CD14-positive monocyte (primary cell): Measurements from ENCODE around the gene GUCA1A. TPM values are rescaled to one million over a fixed set of nuclear protein-coding genes. Genes with fewer than 3 reads are reported as not detected.

Source experiments
- DNase-seq, 3 donors: peaks; one replicate each; pipeline ENCODE4 v3.0.0-alpha.2; 2011 to 2022
- H2AFZ ChIP-seq: 2 replicates; pipeline ENCODE4 v1.6.0; 2012; ENCODE audit warnings: mild to moderate bottlenecking, low read depth, low read length, inconsistent platforms; ENCODE audit not compliant: insufficient read depth, poor library complexity, severe bottlenecking
- H3K27ac ChIP-seq, 2 donors: 1 replicate in 1 of 2; 2 replicates in 1 of 2; pipeline ENCODE4 v1.5.1; 2012 to 2013; ENCODE audit warnings: low read length in 2 of 2, control low read depth in 1 of 2, inconsistent platforms in 1 of 2, low read depth in 1 of 2, mild to moderate bottlenecking in 1 of 2
- H3K27me3 ChIP-seq, 2 donors: one replicate each; pipeline versions ENCODE4 v1.6.0 to v1.6.1; 2011 to 2013; ENCODE audit warnings: low read length in 2 of 2; ENCODE audit not compliant: control insufficient read depth in 2 of 2, insufficient read depth in 2 of 2
- H3K36me3 ChIP-seq, 2 donors: replicated peaks in 1 of 2; 1 replicate in 1 of 2; 2 replicates in 1 of 2; pipeline versions ENCODE4 v1.5.1 to v1.6.1; 2012 to 2013; ENCODE audit warnings: low read length in 2 of 2, control low read depth in 1 of 2, inconsistent platforms in 1 of 2, mild to moderate bottlenecking in 1 of 2; ENCODE audit not compliant: insufficient read depth in 2 of 2, control insufficient read depth in 1 of 2
- H3K4me1 ChIP-seq, 2 donors: 1 replicate in 1 of 2; 2 replicates in 1 of 2; pipeline versions ENCODE4 v1.5.1 to v1.6.1; 2012 to 2013; ENCODE audit warnings: low read length in 2 of 2, control low read depth in 1 of 2, inconsistent platforms in 1 of 2, mild to moderate bottlenecking in 1 of 2, moderate library complexity in 1 of 2; ENCODE audit not compliant: insufficient read depth in 2 of 2, control insufficient read depth in 1 of 2
- H3K4me2 ChIP-seq: replicated peaks from 2 replicates; pipeline ENCODE3; 2012; ENCODE audit warnings: low read length, moderate library complexity, mild to moderate bottlenecking; ENCODE audit not compliant: poor library complexity, severe bottlenecking; ENCODE audit errors: extremely low read depth
- H3K4me3 ChIP-seq, 3 experiments: fragments of 200-600 bp in 1 of 3; sonication (generic) in 1 of 3; replicated peaks in 1 of 3; 1 replicate in 2 of 3; 2 replicates in 1 of 3; pipeline ENCODE4 v1.5.1; 2011 to 2013; ENCODE audit warnings: low read length in 3 of 3, mild to moderate bottlenecking in 3 of 3, control low read depth in 2 of 3, low read depth in 2 of 3, inconsistent platforms in 1 of 3, moderate library complexity in 1 of 3
- H3K79me2 ChIP-seq: 2 replicates; pipeline ENCODE4 v1.6.0; 2012; ENCODE audit warnings: mild to moderate bottlenecking, control low read depth, inconsistent platforms, low read length, moderate library complexity; ENCODE audit not compliant: insufficient read depth
- H3K9ac ChIP-seq: 2 replicates; pipeline ENCODE4 v1.6.0; 2017; ENCODE audit warnings: low read length, mild to moderate bottlenecking; ENCODE audit not compliant: insufficient read depth, poor library complexity, severe bottlenecking
- H3K9me3 ChIP-seq, 2 donors: replicated peaks in 1 of 2; 1 replicate in 1 of 2; 2 replicates in 1 of 2; pipeline versions ENCODE4 v1.5.1 to v1.6.1; 2012 to 2013; ENCODE audit warnings: low read length in 2 of 2, control low read depth in 1 of 2; ENCODE audit not compliant: control insufficient read depth in 1 of 2, insufficient read depth in 1 of 2
- H4K20me1 ChIP-seq: 2 replicates; pipeline ENCODE4 v1.6.0; 2012; ENCODE audit warnings: mild to moderate bottlenecking, low read length, control low read depth, moderate library complexity; ENCODE audit not compliant: insufficient read depth
- H3K27ac Mint-ChIP-seq, 7 donors: one replicate each; pipeline ENCODE4 v1.8.0; 2020; ENCODE audit warnings: mild to moderate bottlenecking in 7 of 7, mixed read lengths in 7 of 7, moderate library complexity in 6 of 7, inconsistent platforms in 2 of 7
- H3K27me3 Mint-ChIP-seq, 3 donors: one replicate each; pipeline ENCODE4 v1.8.0; 2021 to 2022; ENCODE audit warnings: low read depth in 3 of 3, mild to moderate bottlenecking in 3 of 3, mixed read lengths in 3 of 3, moderate library complexity in 3 of 3, inconsistent platforms in 1 of 3
- H3K36me3 Mint-ChIP-seq, 2 donors: one replicate each; pipeline ENCODE4 v1.8.0; 2020; ENCODE audit warnings: mixed read lengths in 2 of 2, inconsistent platforms in 1 of 2, mild to moderate bottlenecking in 1 of 2
- H3K4me1 Mint-ChIP-seq: one replicate; pipeline ENCODE4 v1.8.0; 2020; ENCODE audit warnings: mild to moderate bottlenecking, mixed read lengths
- H3K4me3 Mint-ChIP-seq, 2 donors: one replicate each; pipeline ENCODE4 v1.8.0; 2020; ENCODE audit warnings: mild to moderate bottlenecking in 2 of 2, mixed read lengths in 2 of 2, moderate library complexity in 1 of 2
- H3K9me3 Mint-ChIP-seq, 7 donors: one replicate each; pipeline ENCODE4 v1.8.0; 2020 to 2022; ENCODE audit warnings: mixed read lengths in 7 of 7, mild to moderate bottlenecking in 6 of 7, moderate library complexity in 6 of 7, inconsistent platforms in 2 of 7
- WGBS: methylation state at CpG from one replicate; pipeline ENCODE4 v1.1.5; 2013; ENCODE audit warnings: missing lambda C conversion rate; ENCODE audit not compliant: insufficient coverage; 5-methylcytosine and 5-hydroxymethylcytosine counted together
- intact Hi-C, 2 donors: fragments of 100-400 bp; cut with micrococcal nuclease; formaldehyde crosslinking; loops; one replicate each; pipeline versions ENCODE4 v1.15.0 to v1.15.1; 2023
- polyA plus RNA-seq, 3 donors: library from polyadenylated mRNA; depleted of rRNA in 1 of 3; unstranded in 2 of 3; stranded (reverse) in 1 of 3; fragments of 300-500 nt in 2 of 3; fragments of >200 nt in 1 of 3; fragmentation: Illumina TruSeq in 2 of 3; gene quantifications; 1 replicate in 2 of 3; 2 replicates in 1 of 3; pipeline ENCODE4 v1.2.3, GENCODE V29; 2012 to 2021
- TF ChIP-seq, protein P1 (sequence below): fragments of 200-600 bp; IDR thresholded peaks from one replicate; pipeline ENCODE4 v1.8.0; 2022; ENCODE audit warnings: antibody characterized with exemption, mild to moderate bottlenecking

Gene GUCA1A
- polyA plus RNA-seq, 3 donors, result not detected

GRCh38 chr6:42222448-42222847, 49.3 kb downstream of the GUCA1A start:
- TF ChIP-seq, protein P1, sequence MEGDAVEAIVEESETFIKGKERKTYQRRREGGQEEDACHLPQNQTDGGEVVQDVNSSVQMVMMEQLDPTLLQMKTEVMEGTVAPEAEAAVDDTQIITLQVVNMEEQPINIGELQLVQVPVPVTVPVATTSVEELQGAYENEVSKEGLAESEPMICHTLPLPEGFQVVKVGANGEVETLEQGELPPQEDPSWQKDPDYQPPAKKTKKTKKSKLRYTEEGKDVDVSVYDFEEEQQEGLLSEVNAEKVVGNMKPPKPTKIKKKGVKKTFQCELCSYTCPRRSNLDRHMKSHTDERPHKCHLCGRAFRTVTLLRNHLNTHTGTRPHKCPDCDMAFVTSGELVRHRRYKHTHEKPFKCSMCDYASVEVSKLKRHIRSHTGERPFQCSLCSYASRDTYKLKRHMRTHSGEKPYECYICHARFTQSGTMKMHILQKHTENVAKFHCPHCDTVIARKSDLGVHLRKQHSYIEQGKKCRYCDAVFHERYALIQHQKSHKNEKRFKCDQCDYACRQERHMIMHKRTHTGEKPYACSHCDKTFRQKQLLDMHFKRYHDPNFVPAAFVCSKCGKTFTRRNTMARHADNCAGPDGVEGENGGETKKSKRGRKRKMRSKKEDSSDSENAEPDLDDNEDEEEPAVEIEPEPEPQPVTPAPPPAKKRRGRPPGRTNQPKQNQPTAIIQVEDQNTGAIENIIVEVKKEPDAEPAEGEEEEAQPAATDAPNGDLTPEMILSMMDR, result no peak
- Mint-ChIP-seq H3K4me1 (no peaks in the 10 kb centered on the region), H3K27me3 (no peaks in the 10 kb centered on the region), H3K27ac (no peak overlapping the region), H3K9me3 (peaks cover 0 to 5% (median 0%) of the 10 kb centered on the region in 7 donors), H3K36me3 (peaks cover 11 to 17% of the 10 kb centered on the region in 2 donors), H3K4me3 (no peak overlapping the region)
- Histone ChIP-seq H3K79me2 (peaks cover 2% of the 10 kb centered on the region), H3K27me3 (no peaks in the 10 kb centered on the region), H3K9ac (no peak overlapping the region), H2AFZ (no peak overlapping the region), H3K36me3 (peaks cover 8 to 15% of the 10 kb centered on the region in 2 donors), H3K4me3 (no peak overlapping the region), H3K4me1 (peaks cover 0 to 2% of the 10 kb centered on the region in 2 donors), H3K9me3 (no peaks in the 10 kb centered on the region), H3K27ac (no peak overlapping the region), H3K4me2 (no peak overlapping the region), H4K20me1 (no peaks in the 10 kb centered on the region)
- 100% methylated on average over 2 of the region's 7 CpGs for WGBS
- no peak for DNase-seq
- intact Hi-C loops, result loop anchor here in 1 of 2 donors (10.0 kb wide), 1 partner anchor 322 kb away; no protein-coding TSS in a partner anchor

DNA sequence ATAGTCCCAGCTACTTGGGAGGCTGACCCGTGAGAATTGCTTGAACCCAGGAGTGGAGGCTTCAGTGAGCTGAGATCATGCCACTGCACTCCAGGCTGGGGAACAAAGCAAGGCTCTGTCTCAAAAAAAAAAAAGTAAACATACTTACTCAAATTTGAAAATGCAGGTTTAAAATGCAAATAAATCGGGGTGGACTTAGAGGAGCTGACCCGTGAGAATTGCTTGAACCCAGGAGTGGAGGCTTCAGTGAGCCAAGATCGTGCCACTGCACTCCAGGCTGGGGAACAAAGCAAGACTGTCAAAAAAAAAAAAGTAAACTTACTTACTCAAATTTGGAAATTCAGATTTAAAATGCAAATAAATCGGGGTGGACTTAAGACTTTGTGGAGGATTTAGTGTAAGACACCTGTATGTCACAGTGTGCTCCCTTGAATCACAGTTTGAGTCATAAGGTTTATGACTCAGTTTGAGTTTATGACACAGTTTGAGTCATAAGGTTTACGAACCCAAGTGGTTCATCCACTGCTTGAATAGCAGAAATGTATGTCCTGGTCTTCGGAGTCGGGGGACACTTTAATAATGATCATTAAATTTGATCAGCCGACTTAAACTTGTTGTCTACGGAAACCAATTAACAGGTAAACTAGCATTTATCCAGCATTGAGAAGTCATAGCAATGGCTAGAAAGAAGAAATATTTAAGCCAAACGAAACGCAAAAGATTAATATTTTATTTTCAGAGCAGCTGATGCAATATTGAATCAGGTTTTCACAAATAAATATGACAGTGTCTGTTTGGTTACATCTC, 51.3 kb downstream of the GUCA1A start:
- intact Hi-C loops, result loop anchor here in 1 of 2 donors (10.0 kb wide), 1 partner anchor 320 kb away; no protein-coding TSS in a partner anchor

More for the DNA sequence above, 51.3 kb downstream of the GUCA1A start:
- H3K79me2 ChIP-seq, result no peaks in the 10 kb centered on the region
- DNase-seq, result peak; percentile 10 to 74 (median 39)
- H3K9me3 Mint-ChIP-seq, result peaks cover 0 to 3% (median 0%) of the 10 kb centered on the region in 7 donors
- no peak overlapping the region for H3K9ac ChIP-seq
- H3K4me1 ChIP-seq, result no peaks in the 10 kb centered on the region
- H3K27ac Mint-ChIP-seq, result peak overlapping the region in 1 of 7 donors; percentile 52
- 89% methylated on average over 5 of the region's 12 CpGs for WGBS
- H3K36me3 Mint-ChIP-seq, result peaks cover 31 to 37% of the 10 kb centered on the region in 2 donors
- no peak overlapping the region for H3K4me3 ChIP-seq
- H3K4me1 Mint-ChIP-seq, result no peaks in the 10 kb centered on the region
- no peak overlapping the region for H3K27ac ChIP-seq
- no peaks in the 10 kb centered on the region for H3K27me3 Mint-ChIP-seq
- TF ChIP-seq, protein P1, result no peak
- H4K20me1 ChIP-seq, result no peaks in the 10 kb centered on the region
- H3K27me3 ChIP-seq, result no peaks in the 10 kb centered on the region
- no peak overlapping the region for H3K4me2 ChIP-seq
- peaks cover 28 to 35% of the 10 kb centered on the region in 2 donors for H3K36me3 ChIP-seq
- no peaks in the 10 kb centered on the region for H3K9me3 ChIP-seq
- H2AFZ ChIP-seq, result no peak overlapping the region
- H3K4me3 Mint-ChIP-seq, result no peak overlapping the region
